GM12873 (cell line): ENCODE results near the gene INTS15.

Source experiments
- TF ChIP-seq, protein P1 (sequence below): IDR thresholded peaks from 2 replicates; pipeline ENCODE4 v1.5.1; 2012; ENCODE audit warnings: low read depth, mild to moderate bottlenecking, moderate library complexity, low read length, control low read depth; ENCODE audit not compliant: insufficient read depth; ENCODE audit errors: missing control alignments

INTS15 gene

DNA sequence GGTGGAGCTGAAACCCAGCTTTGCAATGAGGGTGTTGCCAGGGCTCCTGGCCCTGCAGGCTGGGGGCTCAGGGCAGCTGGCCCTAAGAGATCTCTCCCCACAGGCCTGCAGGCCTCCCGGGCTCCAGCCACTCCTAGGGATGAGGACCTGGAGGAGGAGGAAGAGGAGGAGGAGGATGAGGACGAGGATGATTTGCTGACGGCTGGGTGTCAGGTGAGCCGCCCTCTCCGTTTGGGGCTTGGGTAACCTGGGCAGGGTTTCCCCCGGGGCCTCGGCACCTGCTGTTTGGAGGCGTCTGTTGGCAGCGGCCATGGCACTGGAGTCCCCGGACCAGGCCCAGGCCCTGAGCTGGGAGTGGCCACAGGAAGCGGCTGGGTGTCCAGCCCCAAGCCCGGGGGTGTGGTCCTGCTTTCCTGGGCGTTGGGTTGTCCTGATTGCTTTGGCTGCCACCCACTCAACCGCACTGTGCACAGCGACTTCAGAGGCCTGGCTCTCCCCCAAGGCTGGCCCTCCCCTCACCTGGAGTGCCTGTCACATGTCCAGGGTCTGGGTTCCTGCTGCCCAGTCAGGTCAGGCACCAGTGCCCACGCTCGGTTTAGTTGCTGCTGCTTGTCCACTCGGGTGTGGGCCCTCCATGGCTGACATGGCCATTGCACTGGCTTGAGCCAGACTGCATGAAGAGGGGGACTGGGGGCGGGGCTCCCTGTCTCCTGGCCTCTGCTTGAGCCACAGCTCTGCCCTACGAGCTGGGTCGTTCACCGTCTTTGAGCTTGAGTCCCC is 53.2 kb downstream of the INTS15 start:
- TF ChIP-seq, protein P1, sequence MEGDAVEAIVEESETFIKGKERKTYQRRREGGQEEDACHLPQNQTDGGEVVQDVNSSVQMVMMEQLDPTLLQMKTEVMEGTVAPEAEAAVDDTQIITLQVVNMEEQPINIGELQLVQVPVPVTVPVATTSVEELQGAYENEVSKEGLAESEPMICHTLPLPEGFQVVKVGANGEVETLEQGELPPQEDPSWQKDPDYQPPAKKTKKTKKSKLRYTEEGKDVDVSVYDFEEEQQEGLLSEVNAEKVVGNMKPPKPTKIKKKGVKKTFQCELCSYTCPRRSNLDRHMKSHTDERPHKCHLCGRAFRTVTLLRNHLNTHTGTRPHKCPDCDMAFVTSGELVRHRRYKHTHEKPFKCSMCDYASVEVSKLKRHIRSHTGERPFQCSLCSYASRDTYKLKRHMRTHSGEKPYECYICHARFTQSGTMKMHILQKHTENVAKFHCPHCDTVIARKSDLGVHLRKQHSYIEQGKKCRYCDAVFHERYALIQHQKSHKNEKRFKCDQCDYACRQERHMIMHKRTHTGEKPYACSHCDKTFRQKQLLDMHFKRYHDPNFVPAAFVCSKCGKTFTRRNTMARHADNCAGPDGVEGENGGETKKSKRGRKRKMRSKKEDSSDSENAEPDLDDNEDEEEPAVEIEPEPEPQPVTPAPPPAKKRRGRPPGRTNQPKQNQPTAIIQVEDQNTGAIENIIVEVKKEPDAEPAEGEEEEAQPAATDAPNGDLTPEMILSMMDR = no peak

DNA sequence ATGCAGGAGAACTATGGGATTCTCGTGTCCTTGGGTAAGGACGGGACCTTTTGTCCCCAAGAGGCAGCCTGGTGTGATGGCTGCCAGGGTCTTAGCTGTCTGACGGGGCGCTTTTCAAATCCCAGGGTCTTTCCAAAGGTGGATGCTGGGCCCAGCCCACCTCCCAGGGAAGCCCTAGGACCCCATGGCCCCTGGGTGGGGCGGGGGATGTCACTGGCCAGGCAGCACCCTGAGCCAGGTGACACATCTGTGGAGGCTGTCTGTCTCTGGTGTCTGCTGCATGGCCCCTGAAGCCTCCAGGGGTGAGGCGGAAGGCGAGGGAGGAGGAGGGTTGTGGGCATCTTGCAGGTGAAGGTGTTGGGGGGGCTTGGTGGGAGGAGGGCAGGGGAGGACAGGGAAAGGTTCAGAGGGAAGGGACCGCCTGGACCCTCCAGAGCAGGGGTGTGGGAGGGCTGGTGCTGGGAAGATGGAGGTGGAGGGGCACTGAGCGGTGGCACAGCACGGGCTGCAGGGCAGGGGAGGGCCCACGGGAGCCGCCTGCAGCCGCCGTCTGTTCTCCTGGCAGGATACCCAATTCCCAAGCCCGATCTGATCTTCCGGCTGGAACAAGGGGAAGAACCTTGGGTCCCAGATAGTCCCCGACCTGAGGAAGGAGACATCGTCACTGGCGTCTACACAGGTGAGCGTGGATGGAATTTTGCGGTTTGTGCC is 54.2 kb downstream of the INTS15 start:
- TF ChIP-seq, protein P1 = no peak

DNA sequence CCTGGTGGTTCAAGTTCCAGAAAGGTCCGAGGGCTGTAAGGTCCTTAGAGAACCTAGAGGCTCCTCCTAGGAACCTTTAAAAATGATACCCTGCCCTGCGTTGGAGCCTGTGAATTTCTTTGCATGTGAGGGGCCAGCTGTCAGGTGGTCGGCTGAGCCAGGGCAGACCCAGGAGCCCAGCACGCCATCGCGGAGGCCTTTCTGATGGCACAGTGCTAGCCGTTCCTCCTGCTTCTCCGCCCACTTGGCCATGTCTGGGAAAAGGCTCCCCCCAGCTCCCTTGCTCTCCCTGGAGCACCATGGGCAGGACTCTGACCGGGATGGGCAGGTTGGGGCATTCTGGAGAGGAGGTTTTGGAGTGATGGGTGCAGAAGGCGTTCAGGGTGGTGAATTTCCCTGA is 54.9 kb downstream of the INTS15 start:
- TF ChIP-seq, protein P1 = no peak

DNA sequence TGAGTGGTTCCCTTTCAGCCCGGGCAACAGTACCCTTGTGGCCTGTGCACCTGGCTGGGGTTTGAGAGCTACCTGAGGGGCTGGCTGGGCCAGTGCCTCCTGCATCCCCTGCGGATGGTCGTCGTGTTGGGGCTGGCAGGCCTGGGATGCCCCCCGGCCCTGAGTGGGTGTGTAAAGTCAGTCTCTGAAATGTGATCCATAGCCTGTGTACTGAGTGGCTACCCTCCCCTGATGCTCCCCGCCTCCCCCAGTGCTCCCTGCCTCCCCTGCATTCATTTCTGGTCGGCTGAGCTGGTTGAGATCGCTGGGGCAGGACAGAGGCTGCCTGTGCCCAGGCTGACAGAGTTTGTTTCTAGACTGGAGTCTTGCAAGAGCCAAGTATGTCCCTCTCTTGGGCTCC is 56.6 kb downstream of the INTS15 start:
- TF ChIP-seq, protein P1 = no peak

DNA sequence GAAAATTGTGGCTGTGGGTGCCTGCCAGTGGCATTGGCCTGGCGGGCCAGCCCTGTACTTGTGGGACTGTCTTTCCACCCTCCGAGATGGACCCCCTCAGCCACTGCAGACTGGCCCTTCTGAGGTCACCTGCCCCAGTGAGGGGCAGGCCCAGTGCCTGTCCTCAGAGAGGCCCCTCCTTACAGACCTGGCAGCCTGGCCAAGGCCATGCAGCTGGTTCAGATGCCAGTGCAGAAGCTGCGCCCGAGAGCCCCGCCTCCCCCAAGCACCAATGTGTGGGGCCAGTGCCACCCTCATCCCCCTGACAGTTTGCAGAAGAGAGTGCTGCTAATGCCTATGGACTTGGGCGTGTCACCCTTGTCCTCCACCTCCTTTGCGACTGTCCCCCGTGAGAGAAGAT is 57.3 kb downstream of the INTS15 start:
- TF ChIP-seq, protein P1 = no peak

DNA sequence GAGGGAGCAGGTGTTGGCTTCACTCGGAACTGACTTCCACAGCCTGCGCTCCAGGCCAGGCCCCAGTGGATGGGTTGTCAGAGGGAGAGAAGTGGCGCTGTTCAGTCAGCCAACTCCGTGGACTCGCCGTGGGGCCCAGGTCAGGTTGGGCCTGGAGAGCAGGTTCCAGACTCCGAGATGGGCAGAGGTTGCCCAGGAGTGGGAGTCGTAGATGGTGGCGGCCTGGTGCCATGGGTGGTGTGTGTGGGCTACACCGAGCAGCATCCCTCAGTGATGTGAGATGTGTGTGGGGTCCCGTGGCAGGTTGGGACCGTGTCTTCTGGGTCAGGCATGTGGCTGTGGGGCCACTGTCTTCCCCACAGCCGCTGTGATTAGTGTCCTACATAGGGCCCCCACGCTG is 57.7 kb downstream of the INTS15 start:
- TF ChIP-seq, protein P1 = no peak

DNA sequence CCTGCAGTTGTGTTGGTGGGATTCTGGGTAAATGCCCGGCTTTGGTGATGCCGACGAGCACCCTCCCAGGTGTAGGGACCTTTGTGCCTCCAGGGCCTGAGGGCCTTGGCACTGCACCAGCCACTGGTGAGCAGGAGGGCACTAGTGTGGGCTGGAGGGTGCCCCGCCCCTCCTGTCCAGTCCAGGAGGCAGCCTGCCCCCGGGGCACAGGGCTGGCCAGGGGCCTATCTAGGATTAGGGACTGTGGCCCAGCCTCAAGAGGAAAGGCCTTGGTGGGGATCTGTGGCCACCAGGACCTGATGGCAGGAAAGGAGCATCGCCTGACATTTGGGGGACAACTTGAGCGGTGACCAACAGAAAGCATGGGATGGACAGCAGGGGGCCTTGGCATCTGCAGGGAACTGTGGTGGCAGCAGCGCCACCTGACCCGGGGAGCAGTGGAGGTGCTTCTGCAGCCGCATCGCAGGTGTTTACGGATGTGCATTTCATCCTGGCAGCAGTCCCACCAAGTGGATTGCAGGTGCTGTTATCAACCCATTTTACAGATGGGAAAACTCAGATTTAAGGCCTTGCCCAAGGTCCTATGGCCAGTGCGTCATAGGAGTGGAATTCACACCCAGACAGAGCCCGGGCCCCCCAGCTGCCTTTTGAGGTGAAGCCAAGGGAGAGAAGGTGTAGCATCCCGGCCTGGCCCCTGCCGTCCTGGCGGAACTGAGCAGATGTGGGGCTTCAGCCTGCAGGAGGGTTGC is 58.4 kb downstream of the INTS15 start:
- TF ChIP-seq, protein P1 = no peak
